Neural cell (in vitro differentiated cells): Measurements from ENCODE around the gene PAQR5. TPM values are rescaled to one million over a fixed set of nuclear protein-coding genes. Genes with fewer than 3 reads are reported as not detected.

ENCODE experiments used
- H2AFZ ChIP-seq: fragments of 200-600, 300-800 bp; sonication (generic), shearing (Covaris generic); 2 replicates; pipeline ENCODE4 v1.6.0; 2014; ENCODE audit warnings: low read depth, mild to moderate bottlenecking, antibody characterized with exemption, low read length, moderate library complexity
- H3F3A ChIP-seq: fragments of 200-600 bp; shearing (Covaris generic); 2 replicates; pipeline ENCODE4 v1.6.1; 2016; ENCODE audit warnings: mild to moderate bottlenecking, moderate library complexity, mixed read lengths, antibody characterized with exemption, low read length; ENCODE audit not compliant: insufficient read depth, poor library complexity, severe bottlenecking
- H3K27ac ChIP-seq: fragments of 200-600, 300-800 bp; sonication (generic), shearing (Covaris generic); 2 replicates; pipeline ENCODE4 v1.5.1; 2014; ENCODE audit warnings: mild to moderate bottlenecking, low read length, moderate library complexity
- H3K27me3 ChIP-seq: fragments of 300-800, 200-600 bp; sonication (generic), shearing (Covaris generic); 2 replicates; pipeline ENCODE4 v1.6.0; 2014; ENCODE audit warnings: mild to moderate bottlenecking, low read depth, low read length, moderate library complexity; ENCODE audit not compliant: insufficient read depth
- H3K36me3 ChIP-seq: fragments of 300-800, 200-600 bp; sonication (generic), shearing (Covaris generic); 2 replicates; pipeline ENCODE4 v1.5.1; 2014; ENCODE audit warnings: mild to moderate bottlenecking, antibody characterized with exemption, low read length, moderate library complexity; ENCODE audit not compliant: insufficient read depth
- H3K4me2 ChIP-seq: fragments of 300-800, 200-600 bp; sonication (generic), shearing (Covaris generic); 2 replicates; pipeline ENCODE4 v1.6.0; 2014; ENCODE audit warnings: mild to moderate bottlenecking, low read length
- H3K4me3 ChIP-seq: fragments of 300-800, 200-600 bp; sonication (generic), shearing (Covaris generic); 2 replicates; pipeline ENCODE4 v1.5.1; 2014; ENCODE audit warnings: mild to moderate bottlenecking, low read length, moderate library complexity
- H3K79me2 ChIP-seq: fragments of 200-600 bp; shearing (Covaris generic); replicated peaks from 2 replicates; pipeline ENCODE4 v1.6.0; 2014; ENCODE audit warnings: mild to moderate bottlenecking, low read length, moderate library complexity; ENCODE audit not compliant: insufficient read depth
- H3K9ac ChIP-seq: fragments of 300-800, 200-600 bp; sonication (generic), shearing (Covaris generic); 2 replicates; pipeline ENCODE4 v1.6.1; 2016; ENCODE audit warnings: mild to moderate bottlenecking, low read length, mixed read lengths
- H3K9me2 ChIP-seq: fragments of 200-600 bp; shearing (Covaris generic); 2 replicates; pipeline ENCODE4 v1.6.1; 2016; ENCODE audit warnings: mild to moderate bottlenecking, low read length, mixed read lengths; ENCODE audit not compliant: insufficient read depth
- H3K9me3 ChIP-seq: fragments of 200-600, 300-800 bp; sonication (generic), shearing (Covaris generic); 2 replicates; pipeline ENCODE4 v1.6.1; 2016; ENCODE audit warnings: mild to moderate bottlenecking, mixed run types, low read length, moderate library complexity, mixed read lengths
- H4K20me1 ChIP-seq: fragments of 200-600 bp; shearing (Covaris generic); 2 replicates; pipeline ENCODE4 v1.6.1; 2016; ENCODE audit warnings: mild to moderate bottlenecking, mixed run types; ENCODE audit not compliant: insufficient read depth
- EP300 ChIP-seq: fragments of 450-650 bp; conservative IDR thresholded peaks from 2 replicates; pipeline ENCODE4 v1.6.1; 2014; ENCODE audit warnings: antibody characterized with exemption, mild to moderate bottlenecking, moderate library complexity; ENCODE audit not compliant: poor library complexity, severe bottlenecking
- EZH2 ChIP-seq: fragments of 200-600, 300-800 bp; shearing (Covaris generic), sonication (generic); IDR thresholded peaks from 2 replicates; pipeline ENCODE4 v1.6.1; 2014; ENCODE audit warnings: antibody characterized with exemption, low read length, borderline replicate concordance, mild to moderate bottlenecking; ENCODE audit not compliant: insufficient read depth, poor library complexity, severe bottlenecking
- MXI1 ChIP-seq: fragments of 450-650 bp; conservative IDR thresholded peaks from 2 replicates; pipeline ENCODE4 v1.6.1; 2014; ENCODE audit warnings: antibody characterized with exemption, mild to moderate bottlenecking; ENCODE audit not compliant: poor library complexity, severe bottlenecking
- POLR2AphosphoS5 ChIP-seq: IDR thresholded peaks from 2 replicates; pipeline ENCODE4 v1.6.1; 2012
- RAD21 ChIP-seq: fragments of 450-650 bp; conservative IDR thresholded peaks from 2 replicates; pipeline ENCODE4 v1.6.1; 2014; ENCODE audit warnings: antibody characterized with exemption, mild to moderate bottlenecking, moderate library complexity
- SMC3 ChIP-seq: fragments of 450-650 bp; conservative IDR thresholded peaks from 2 replicates; pipeline ENCODE4 v1.6.1; 2014; ENCODE audit warnings: antibody characterized with exemption, mild to moderate bottlenecking, moderate library complexity; ENCODE audit not compliant: poor library complexity
- TAF1 ChIP-seq: IDR thresholded peaks from 2 replicates; pipeline ENCODE4 v1.6.1; 2012; ENCODE audit warnings: low read depth
- polyA plus RNA-seq: library from polyadenylated mRNA; depleted of rRNA; stranded (reverse); fragments of >200 nt; gene quantifications from 2 replicates; pipeline ENCODE4 v1.2.3, GENCODE V29; 2014
- TF ChIP-seq, protein P1 (sequence below): fragments of 450-650 bp; IDR thresholded peaks from 2 replicates; pipeline ENCODE4 v1.5.1; 2014; ENCODE audit warnings: antibody characterized with exemption, mild to moderate bottlenecking, moderate library complexity; ENCODE audit not compliant: poor library complexity, severe bottlenecking
- TF ChIP-seq, protein P2 (sequence below): IDR thresholded peaks from 2 replicates; pipeline ENCODE4 v1.6.1; 2012; ENCODE audit warnings: borderline replicate concordance

The PAQR5 gene
- polyA plus RNA-seq, 1 donor from 2014 or later, result not detected

DNA sequence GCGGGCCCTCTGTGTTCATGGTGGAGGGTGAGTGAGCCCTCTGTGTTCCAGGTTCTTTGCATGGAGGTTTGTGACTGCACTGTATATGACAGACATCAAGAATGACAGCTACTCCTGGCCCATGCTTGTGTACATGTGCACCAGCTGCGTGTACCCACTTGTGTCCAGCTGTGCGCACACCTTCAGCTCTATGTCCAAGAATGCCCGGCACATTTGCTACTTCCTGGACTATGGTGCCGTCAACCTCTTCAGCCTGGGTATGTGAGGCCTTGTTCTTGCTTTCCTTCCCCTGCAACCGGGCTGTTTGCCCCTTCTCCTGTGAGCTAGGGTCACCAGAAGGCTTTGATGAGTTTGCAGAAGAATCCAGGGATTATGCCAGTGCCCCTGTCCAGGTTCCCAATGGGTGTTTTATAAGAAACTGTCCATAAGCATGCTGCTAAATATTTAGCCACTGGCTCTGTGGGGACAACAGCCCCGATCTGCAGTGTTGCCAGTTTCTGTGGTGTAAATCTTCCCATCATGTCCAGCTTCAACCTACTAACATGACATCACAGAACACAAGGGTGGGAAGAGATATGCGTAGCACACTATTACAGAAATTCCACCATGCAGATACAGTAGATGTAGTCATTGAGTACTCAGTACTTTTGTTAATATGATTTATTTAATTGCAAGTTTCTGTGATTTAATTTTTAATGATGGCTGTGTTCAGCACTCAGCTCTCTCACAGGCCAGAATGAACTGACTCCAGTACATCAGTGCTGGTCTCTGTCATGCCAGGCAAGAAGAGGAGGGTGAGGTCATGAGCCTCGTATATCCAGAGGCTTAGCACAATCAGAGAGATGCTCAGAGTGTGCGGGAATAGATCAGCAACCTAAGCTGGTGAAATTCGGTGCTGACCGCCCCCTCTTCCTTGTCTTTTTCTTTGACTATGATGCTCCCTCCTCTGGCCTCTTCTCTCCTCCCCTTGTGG is 86.2 kb downstream of the PAQR5 start:
- Histone ChIP-seq H3K9ac (no peak overlapping the region), H3K9me2 (no peaks in the 10 kb centered on the region), H3F3A (no peaks in the 10 kb centered on the region), H4K20me1 (no peaks in the 10 kb centered on the region), H2AFZ (no peak overlapping the region), H3K79me2 (no peaks in the 10 kb centered on the region), H3K4me2 (no peak overlapping the region), H3K27ac (no peak overlapping the region), H3K36me3 (no peaks in the 10 kb centered on the region), H3K4me3 (no peak overlapping the region), H3K27me3 (no peaks in the 10 kb centered on the region), H3K9me3 (no peaks in the 10 kb centered on the region)
- no peak for TF ChIP-seq EP300

DNA sequence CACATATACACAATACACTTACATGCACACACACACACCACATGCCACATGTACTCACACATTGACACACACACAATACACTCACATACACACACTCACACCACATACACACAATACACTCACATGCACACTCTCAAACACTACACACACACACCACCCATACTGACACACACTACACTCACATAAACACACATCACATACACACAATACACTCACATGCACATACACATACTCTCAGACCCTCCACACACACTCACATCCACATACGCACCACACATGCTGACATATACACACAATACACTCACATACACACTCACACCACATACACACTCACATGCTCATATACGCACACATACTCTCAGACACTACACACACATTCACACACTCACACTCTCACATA is 87.1 kb downstream of the PAQR5 start:
- no peak overlapping the region for H3K27ac ChIP-seq
- H3K4me3 ChIP-seq, result no peak overlapping the region
- H3K9ac ChIP-seq, result no peak overlapping the region
- H3K27me3 ChIP-seq, result no peaks in the 10 kb centered on the region
- no peaks in the 10 kb centered on the region for H3K36me3 ChIP-seq
- H3F3A ChIP-seq, result no peaks in the 10 kb centered on the region
- H3K9me2 ChIP-seq, result no peaks in the 10 kb centered on the region
- H3K9me3 ChIP-seq, result no peaks in the 10 kb centered on the region
- H2AFZ ChIP-seq, result no peak overlapping the region
- TF ChIP-seq SMC3 (no peak), RAD21 (no peak), TAF1 (no peak), POLR2AphosphoS5 (no peak), EZH2 (no peak), MXI1 (no peak), EP300 (no peak)
- TF ChIP-seq, protein P1, sequence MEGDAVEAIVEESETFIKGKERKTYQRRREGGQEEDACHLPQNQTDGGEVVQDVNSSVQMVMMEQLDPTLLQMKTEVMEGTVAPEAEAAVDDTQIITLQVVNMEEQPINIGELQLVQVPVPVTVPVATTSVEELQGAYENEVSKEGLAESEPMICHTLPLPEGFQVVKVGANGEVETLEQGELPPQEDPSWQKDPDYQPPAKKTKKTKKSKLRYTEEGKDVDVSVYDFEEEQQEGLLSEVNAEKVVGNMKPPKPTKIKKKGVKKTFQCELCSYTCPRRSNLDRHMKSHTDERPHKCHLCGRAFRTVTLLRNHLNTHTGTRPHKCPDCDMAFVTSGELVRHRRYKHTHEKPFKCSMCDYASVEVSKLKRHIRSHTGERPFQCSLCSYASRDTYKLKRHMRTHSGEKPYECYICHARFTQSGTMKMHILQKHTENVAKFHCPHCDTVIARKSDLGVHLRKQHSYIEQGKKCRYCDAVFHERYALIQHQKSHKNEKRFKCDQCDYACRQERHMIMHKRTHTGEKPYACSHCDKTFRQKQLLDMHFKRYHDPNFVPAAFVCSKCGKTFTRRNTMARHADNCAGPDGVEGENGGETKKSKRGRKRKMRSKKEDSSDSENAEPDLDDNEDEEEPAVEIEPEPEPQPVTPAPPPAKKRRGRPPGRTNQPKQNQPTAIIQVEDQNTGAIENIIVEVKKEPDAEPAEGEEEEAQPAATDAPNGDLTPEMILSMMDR, result no peak
- TF ChIP-seq, protein P2, sequence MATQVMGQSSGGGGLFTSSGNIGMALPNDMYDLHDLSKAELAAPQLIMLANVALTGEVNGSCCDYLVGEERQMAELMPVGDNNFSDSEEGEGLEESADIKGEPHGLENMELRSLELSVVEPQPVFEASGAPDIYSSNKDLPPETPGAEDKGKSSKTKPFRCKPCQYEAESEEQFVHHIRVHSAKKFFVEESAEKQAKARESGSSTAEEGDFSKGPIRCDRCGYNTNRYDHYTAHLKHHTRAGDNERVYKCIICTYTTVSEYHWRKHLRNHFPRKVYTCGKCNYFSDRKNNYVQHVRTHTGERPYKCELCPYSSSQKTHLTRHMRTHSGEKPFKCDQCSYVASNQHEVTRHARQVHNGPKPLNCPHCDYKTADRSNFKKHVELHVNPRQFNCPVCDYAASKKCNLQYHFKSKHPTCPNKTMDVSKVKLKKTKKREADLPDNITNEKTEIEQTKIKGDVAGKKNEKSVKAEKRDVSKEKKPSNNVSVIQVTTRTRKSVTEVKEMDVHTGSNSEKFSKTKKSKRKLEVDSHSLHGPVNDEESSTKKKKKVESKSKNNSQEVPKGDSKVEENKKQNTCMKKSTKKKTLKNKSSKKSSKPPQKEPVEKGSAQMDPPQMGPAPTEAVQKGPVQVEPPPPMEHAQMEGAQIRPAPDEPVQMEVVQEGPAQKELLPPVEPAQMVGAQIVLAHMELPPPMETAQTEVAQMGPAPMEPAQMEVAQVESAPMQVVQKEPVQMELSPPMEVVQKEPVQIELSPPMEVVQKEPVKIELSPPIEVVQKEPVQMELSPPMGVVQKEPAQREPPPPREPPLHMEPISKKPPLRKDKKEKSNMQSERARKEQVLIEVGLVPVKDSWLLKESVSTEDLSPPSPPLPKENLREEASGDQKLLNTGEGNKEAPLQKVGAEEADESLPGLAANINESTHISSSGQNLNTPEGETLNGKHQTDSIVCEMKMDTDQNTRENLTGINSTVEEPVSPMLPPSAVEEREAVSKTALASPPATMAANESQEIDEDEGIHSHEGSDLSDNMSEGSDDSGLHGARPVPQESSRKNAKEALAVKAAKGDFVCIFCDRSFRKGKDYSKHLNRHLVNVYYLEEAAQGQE, result no peak
- H3K4me2 ChIP-seq, result no peak overlapping the region
- H3K79me2 ChIP-seq, result no peaks in the 10 kb centered on the region
- no peaks in the 10 kb centered on the region for H4K20me1 ChIP-seq
